Breast epithelium (tissue), 4 donors: Measurements from ENCODE around the gene MAN1A2. TPM values are rescaled to one million over a fixed set of nuclear protein-coding genes. Genes with fewer than 3 reads are reported as not detected.

Experiments used
- DNase-seq, 2 donors: peaks; one replicate each; pipeline ENCODE4 v3.0.0-alpha.2; 2019; ENCODE audit warnings: low spot score in 2 of 2
- H3K27ac ChIP-seq, 2 donors: fragments of 200-600 bp; sonication (generic) in 1 of 2; one replicate each; pipeline ENCODE4 v1.5.1; 2016 to 2019; ENCODE audit warnings: mild to moderate bottlenecking in 1 of 2
- H3K27me3 ChIP-seq, 2 donors: fragments of 200-600 bp; sonication (generic) in 1 of 2; one replicate each; pipeline versions ENCODE4 v1.5.1 to v1.6.0; 2017 to 2019; ENCODE audit warnings: control low read depth in 1 of 2, mild to moderate bottlenecking in 1 of 2
- H3K36me3 ChIP-seq: fragments of 200-600 bp; one replicate; pipeline ENCODE4 v1.5.1; 2019
- H3K4me1 ChIP-seq, 2 donors: fragments of 200-600 bp; sonication (generic); one replicate each; pipeline ENCODE4 v1.5.1; 2016 to 2019; ENCODE audit warnings: control low read depth in 1 of 2
- H3K4me3 ChIP-seq, 3 donors: fragments of 200-600 bp; sonication (generic); 1 replicate in 2 of 3; 2 replicates in 1 of 3; pipeline ENCODE4 v1.5.1; 2016 to 2019; ENCODE audit warnings: mild to moderate bottlenecking in 3 of 3, moderate library complexity in 2 of 3
- H3K9me3 ChIP-seq, 2 donors: fragments of 200-600 bp; sonication (generic) in 1 of 2; one replicate each; pipeline ENCODE4 v1.5.1; 2016 to 2019; ENCODE audit warnings: control low read depth in 1 of 2
- CTCF ChIP-seq, 3 donors: fragments of 450-650 bp; IDR thresholded peaks; one replicate each; pipeline ENCODE4 v1.5.1; 2016 to 2017; ENCODE audit warnings: antibody characterized with exemption in 3 of 3, mild to moderate bottlenecking in 3 of 3, moderate library complexity in 3 of 3
- POLR2A ChIP-seq: fragments of 450-650 bp; IDR thresholded peaks from one replicate; pipeline ENCODE4 v1.6.1; 2016; ENCODE audit warnings: antibody characterized with exemption, mild to moderate bottlenecking, moderate library complexity
- POLR2AphosphoS5 ChIP-seq, 3 donors: sonication (generic); formaldehyde crosslinking; IDR thresholded peaks; one replicate each; pipeline ENCODE4 v1.6.1; 2017; ENCODE audit warnings: antibody characterized with exemption in 3 of 3
- intact Hi-C: fragments of 100-400 bp; cut with DNase I; formaldehyde crosslinking; loops from one replicate; pipeline ENCODE4 v1.15.1; 2023; ENCODE audit warnings: low total_unique reads
- total RNA-seq, 3 donors: library from RNA; depleted of rRNA; stranded (reverse); fragments of >200 nt; gene quantifications; one replicate each; pipeline ENCODE4 v1.1.0, GENCODE V29; 2016

MAN1A2 gene
- total RNA-seq, 3 donors from 2014 or later = 40.2 to 52.8 (median 43.3) TPM

GRCh38 chr1:117336088-117336817, 31.0 kb upstream of the MAN1A2 start:
- DNase-seq = no peak
- intact Hi-C loops = no loop called here
- no peak overlapping the region for H3K27ac ChIP-seq
- H3K27me3 ChIP-seq = no peaks in the 10 kb centered on the region
- H3K4me1 ChIP-seq = no peaks in the 10 kb centered on the region
- H3K36me3 ChIP-seq = no peaks in the 10 kb centered on the region
- H3K4me3 ChIP-seq = no peak overlapping the region
- H3K9me3 ChIP-seq = no peaks in the 10 kb centered on the region
- TF ChIP-seq POLR2A (no peak), CTCF (IDR thresholded peaks at IDR 0.05) (no peak), POLR2AphosphoS5 (IDR thresholded peaks at IDR 0.05) (no peak)

- H3K4me1 ChIP-seq = no peaks in the 10 kb centered on the region
- H3K4me3 ChIP-seq = no peak overlapping the region
- no peaks in the 10 kb centered on the region for H3K27me3 ChIP-seq
- intact Hi-C loops = no loop called here
- H3K36me3 ChIP-seq = no peaks in the 10 kb centered on the region
- no peak for TF ChIP-seq POLR2A
- TF ChIP-seq POLR2AphosphoS5 (IDR thresholded peaks at IDR 0.05) = peak in 1 of 3 donors; percentile 17
- TF ChIP-seq CTCF (IDR thresholded peaks at IDR 0.05) = peak in 1 of 3 donors; percentile 20
- no peaks in the 10 kb centered on the region for H3K9me3 ChIP-seq
- peak in 1 of 2 donors; percentile 38 for DNase-seq
- peak overlapping the region in 1 of 2 donors; percentile 44 for H3K27ac ChIP-seq
These were observed 27.2 kb upstream of the MAN1A2 start for GRCh38 chr1:117339866-117340700.

GRCh38 chr1:117341123-117341522, 26.1 kb upstream of the MAN1A2 start:
- DNase-seq = no peak
- intact Hi-C loops = no loop called here
- H3K4me3 ChIP-seq = no peak overlapping the region
- H3K9me3 ChIP-seq = no peaks in the 10 kb centered on the region
- TF ChIP-seq POLR2A (no peak), CTCF (IDR thresholded peaks at IDR 0.05) (no peak), POLR2AphosphoS5 (IDR thresholded peaks at IDR 0.05) (no peak)
- no peaks in the 10 kb centered on the region for H3K4me1 ChIP-seq
- H3K27me3 ChIP-seq = no peaks in the 10 kb centered on the region
- no peak overlapping the region for H3K27ac ChIP-seq
- no peaks in the 10 kb centered on the region for H3K36me3 ChIP-seq

GRCh38 chr1:117342397-117342796, 24.9 kb upstream of the MAN1A2 start:
- intact Hi-C loops = no loop called here

More at GRCh38 chr1:117342397-117342796, 24.9 kb upstream of the MAN1A2 start:
- Histone ChIP-seq H3K4me3 (no peak overlapping the region), H3K36me3 (no peaks in the 10 kb centered on the region), H3K27ac (no peak overlapping the region), H3K4me1 (no peaks in the 10 kb centered on the region), H3K27me3 (no peaks in the 10 kb centered on the region), H3K9me3 (no peaks in the 10 kb centered on the region)
- DNase-seq = no peak
- TF ChIP-seq POLR2A (no peak), POLR2AphosphoS5 (IDR thresholded peaks at IDR 0.05) (no peak), CTCF (IDR thresholded peaks at IDR 0.05) (no peak)
